HG02885 (cell line): ENCODE measurements around the gene PDE10A.
A peak's percentile ranks its signal among the peaks of the same experiment; 100 is the strongest.
"Not testable (repeated sequence)": the region's sequence is repeated elsewhere in the genome, so short reads cannot be mapped to it uniquely, and the experiment has no call there.

ENCODE experiments used
- ATAC-seq: cut with Tn5 transposase; IDR thresholded peaks from one replicate; pipeline ENCODE4 v1.9.1; 2021; ENCODE audit warnings: mild to moderate bottlenecking; ENCODE audit not compliant: unreplicated experiment, poor library complexity

PDE10A gene

GRCh38 chr6:165634101-165634880, 28.8 kb downstream of the PDE10A start:
- no peak for ATAC-seq

GRCh38 chr6:165632194-165632593, 30.8 kb downstream of the PDE10A start:
- ATAC-seq = no peak

- no peak for ATAC-seq
Measured at GRCh38 chr6:165630544-165630953, 32.5 kb downstream of the PDE10A start.

GRCh38 chr6:165628955-165629354, 34.1 kb downstream of the PDE10A start:
- no peak for ATAC-seq

- ATAC-seq = no peak
Measured at GRCh38 chr6:165627366-165627765, 35.7 kb downstream of the PDE10A start.

GRCh38 chr6:165626711-165627110, 36.3 kb downstream of the PDE10A start:
- ATAC-seq = no peak

- no peak for ATAC-seq
Measured at GRCh38 chr6:165624871-165625639, 38.0 kb downstream of the PDE10A start.

GRCh38 chr6:165621940-165622339, 41.1 kb downstream of the PDE10A start:
- no peak for ATAC-seq

GRCh38 chr6:165618891-165619290, 44.1 kb downstream of the PDE10A start:
- not testable (repeated sequence) for ATAC-seq

GRCh38 chr6:165618241-165618640, 44.8 kb downstream of the PDE10A start:
- ATAC-seq = no peak

GRCh38 chr6:165617528-165617927, 45.5 kb downstream of the PDE10A start:
- no peak for ATAC-seq

- ATAC-seq = no peak
Measured at GRCh38 chr6:165616116-165616515, 46.9 kb downstream of the PDE10A start.

- ATAC-seq = peak; percentile 94
Measured at GRCh38 chr6:165615636-165616035, 47.4 kb downstream of the PDE10A start.

- no peak for ATAC-seq
Measured at GRCh38 chr6:165611294-165611693, 51.7 kb downstream of the PDE10A start.

GRCh38 chr6:165608577-165608976, 54.5 kb downstream of the PDE10A start:
- ATAC-seq = not testable (repeated sequence)

- ATAC-seq = no peak
Measured at GRCh38 chr6:165606740-165607008, 56.4 kb downstream of the PDE10A start.

GRCh38 chr6:165605901-165606739, 56.9 kb downstream of the PDE10A start:
- no peak for ATAC-seq

- ATAC-seq = no peak
Measured at GRCh38 chr6:165605182-165605875, 57.7 kb downstream of the PDE10A start.

GRCh38 chr6:165602291-165602690, 60.8 kb downstream of the PDE10A start:
- no peak for ATAC-seq

GRCh38 chr6:165600606-165601005, 62.4 kb downstream of the PDE10A start:
- ATAC-seq = no peak
